Smooth muscle cell (in vitro differentiated cells): Measurements from ENCODE around the gene CASTOR1. TPM values are rescaled to one million over a fixed set of nuclear protein-coding genes. Genes with fewer than 3 reads are reported as not detected.
"Not testable (repeated sequence)": the region's sequence is repeated elsewhere in the genome, so short reads cannot be mapped to it uniquely, and the experiment has no call there.

Source experiments
- DNase-seq: peaks from one replicate; lab custom pipeline; 2025; ENCODE audit not compliant: unreplicated experiment; lab: John Stamatoyannopoulos, UW
- H2AFZ ChIP-seq: fragments of 200-600 bp; sonication (generic); 2 replicates; pipeline ENCODE4 v1.6.0; 2016; ENCODE audit warnings: antibody characterized with exemption, low read depth, mild to moderate bottlenecking
- H3F3A ChIP-seq: fragments of 200-600 bp; sonication (generic); 2 replicates; pipeline ENCODE4 v1.6.0; 2017; ENCODE audit warnings: antibody characterized with exemption, low read depth
- H3K27ac ChIP-seq: fragments of 200-600 bp; sonication (generic); 2 replicates; pipeline ENCODE4 v1.5.1; 2016; ENCODE audit warnings: low read depth, mild to moderate bottlenecking
- H3K27me3 ChIP-seq: fragments of 200-600 bp; sonication (generic); 2 replicates; pipeline ENCODE4 v1.6.1; 2016; ENCODE audit warnings: low read depth, mild to moderate bottlenecking
- H3K36me3 ChIP-seq: fragments of 200-600 bp; sonication (generic); 2 replicates; pipeline ENCODE4 v1.5.1; 2016; ENCODE audit warnings: low read depth
- H3K4me1 ChIP-seq: fragments of 200-600 bp; sonication (generic); 2 replicates; pipeline ENCODE4 v1.5.1; 2016; ENCODE audit warnings: low read depth
- H3K4me2 ChIP-seq: fragments of 200-600 bp; sonication (generic); 2 replicates; pipeline ENCODE4 v1.6.0; 2016; ENCODE audit warnings: mild to moderate bottlenecking
- H3K4me3 ChIP-seq: fragments of 200-600 bp; sonication (generic); 2 replicates; pipeline ENCODE4 v1.5.1; 2016; ENCODE audit warnings: mild to moderate bottlenecking
- H3K79me2 ChIP-seq: fragments of 200-600 bp; sonication (generic); 2 replicates; pipeline ENCODE4 v1.6.0; 2016; ENCODE audit warnings: low read depth, mild to moderate bottlenecking
- H3K9ac ChIP-seq: fragments of 200-600 bp; sonication (generic); 2 replicates; pipeline ENCODE4 v1.6.0; 2016; ENCODE audit warnings: low read depth
- H3K9me3 ChIP-seq: fragments of 200-600 bp; sonication (generic); replicated peaks from 2 replicates; pipeline ENCODE4 v1.5.1; 2016; ENCODE audit warnings: low read depth
- H4K20me1 ChIP-seq: fragments of 200-600 bp; sonication (generic); 2 replicates; pipeline ENCODE4 v1.6.0; 2016; ENCODE audit warnings: low read depth
- WGBS: methylation state at CpG from one replicate; pipeline ENCODE4 v1.1.7; 2016; ENCODE audit warnings: low lambda C conversion rate; 5-methylcytosine and 5-hydroxymethylcytosine counted together
- polyA plus RNA-seq: library from polyadenylated mRNA; unstranded; fragments of >200 nt; fragmentation: Nextera tagmentation; extraction: Ambion mirVana; gene quantifications from 2 replicates; pipeline ENCODE4 v1.2.1, GENCODE V29; 2016
- total RNA-seq: library from RNA; depleted of rRNA; stranded (reverse); fragments of >200 nt; gene quantifications from 2 replicates; pipeline ENCODE4 v1.2.3, GENCODE V29; 2014
- TF ChIP-seq, protein P1 (sequence below): fragments of 200-600 bp; sonication (generic); IDR thresholded peaks from 2 replicates; pipeline ENCODE4 v1.5.1; 2017; ENCODE audit warnings: borderline replicate concordance, mild to moderate bottlenecking, antibody characterized with exemption; ENCODE audit not compliant: insufficient read depth, poor library complexity, severe bottlenecking

CASTOR1 gene
- total RNA-seq (9.8 and 16.1 TPM in 2 replicates), polyA plus RNA-seq (21.8 and 22.6 TPM in 2 replicates)

DNA sequence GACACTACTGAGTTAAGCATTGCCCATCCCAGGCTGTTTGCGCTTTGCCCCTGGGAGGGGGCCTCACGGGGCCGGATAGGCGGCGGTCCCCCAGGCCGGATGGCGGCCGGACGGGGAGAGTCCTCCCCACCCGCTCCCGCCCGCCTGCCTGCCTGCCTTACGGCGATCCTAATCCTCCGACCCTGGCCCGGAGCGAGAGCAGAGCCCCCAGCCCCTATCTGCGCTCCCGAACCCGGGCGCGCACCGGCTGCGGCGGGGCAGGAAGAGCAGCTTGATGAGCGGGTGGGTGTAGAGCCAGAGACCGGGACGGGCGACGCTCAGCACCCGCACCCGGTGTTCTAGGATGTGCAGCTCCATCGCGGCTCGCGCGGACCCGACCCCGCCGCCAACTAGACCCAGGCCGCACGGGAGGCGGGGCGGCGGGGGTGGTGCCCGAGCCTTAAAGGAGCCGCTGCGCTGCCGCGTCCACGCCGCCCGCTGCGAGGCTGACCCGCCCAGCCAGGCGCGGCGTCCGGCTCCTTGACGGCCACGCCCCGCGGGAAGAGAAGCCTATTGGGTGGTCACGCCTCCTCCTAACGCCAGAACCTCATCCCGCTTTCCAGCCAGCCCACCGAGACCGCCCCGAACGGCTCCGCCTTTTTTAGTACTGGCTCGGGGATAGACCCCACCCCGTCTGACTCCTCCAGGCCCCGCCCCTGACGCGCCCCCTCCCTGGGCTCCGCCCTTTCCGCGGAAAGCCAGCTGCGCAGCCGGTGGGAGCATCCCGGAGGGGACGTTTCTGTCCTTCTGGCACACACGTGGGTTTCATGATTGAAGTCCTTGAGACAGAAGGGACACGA lies at the start of gene CASTOR1:
TSS of gene CASTOR1 (minus strand) at position 365 of the 839 bp plus-strand sequence. CDS start at position 357, 8 bp downstream.
- TF ChIP-seq, protein P1, sequence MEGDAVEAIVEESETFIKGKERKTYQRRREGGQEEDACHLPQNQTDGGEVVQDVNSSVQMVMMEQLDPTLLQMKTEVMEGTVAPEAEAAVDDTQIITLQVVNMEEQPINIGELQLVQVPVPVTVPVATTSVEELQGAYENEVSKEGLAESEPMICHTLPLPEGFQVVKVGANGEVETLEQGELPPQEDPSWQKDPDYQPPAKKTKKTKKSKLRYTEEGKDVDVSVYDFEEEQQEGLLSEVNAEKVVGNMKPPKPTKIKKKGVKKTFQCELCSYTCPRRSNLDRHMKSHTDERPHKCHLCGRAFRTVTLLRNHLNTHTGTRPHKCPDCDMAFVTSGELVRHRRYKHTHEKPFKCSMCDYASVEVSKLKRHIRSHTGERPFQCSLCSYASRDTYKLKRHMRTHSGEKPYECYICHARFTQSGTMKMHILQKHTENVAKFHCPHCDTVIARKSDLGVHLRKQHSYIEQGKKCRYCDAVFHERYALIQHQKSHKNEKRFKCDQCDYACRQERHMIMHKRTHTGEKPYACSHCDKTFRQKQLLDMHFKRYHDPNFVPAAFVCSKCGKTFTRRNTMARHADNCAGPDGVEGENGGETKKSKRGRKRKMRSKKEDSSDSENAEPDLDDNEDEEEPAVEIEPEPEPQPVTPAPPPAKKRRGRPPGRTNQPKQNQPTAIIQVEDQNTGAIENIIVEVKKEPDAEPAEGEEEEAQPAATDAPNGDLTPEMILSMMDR = no peak
- H3K27ac ChIP-seq = peak within 1 kb of the TSS; percentile 36
- H3K4me1 ChIP-seq = peaks cover 14% of the 10 kb centered on the region
- no peaks in the 10 kb centered on the region for H3K36me3 ChIP-seq
- H2AFZ ChIP-seq = no peak within 1 kb of the TSS
- H3K79me2 ChIP-seq = no peaks in the 10 kb centered on the region
- H3F3A ChIP-seq = peaks cover 17% of the 10 kb centered on the region
- H3K4me2 ChIP-seq = peak within 1 kb of the TSS; percentile 93
- peak; percentile 92 for DNase-seq
- peaks cover 46% of the 10 kb centered on the region for H4K20me1 ChIP-seq
- H3K9ac ChIP-seq = peak within 1 kb of the TSS; percentile 63
- H3K27me3 ChIP-seq = no peaks in the 10 kb centered on the region
- peak within 1 kb of the TSS; percentile 79 for H3K4me3 ChIP-seq
- WGBS = 2% methylated on average over 63 of the region's 85 CpGs
- H3K9me3 ChIP-seq = no peaks in the 10 kb centered on the region

DNA sequence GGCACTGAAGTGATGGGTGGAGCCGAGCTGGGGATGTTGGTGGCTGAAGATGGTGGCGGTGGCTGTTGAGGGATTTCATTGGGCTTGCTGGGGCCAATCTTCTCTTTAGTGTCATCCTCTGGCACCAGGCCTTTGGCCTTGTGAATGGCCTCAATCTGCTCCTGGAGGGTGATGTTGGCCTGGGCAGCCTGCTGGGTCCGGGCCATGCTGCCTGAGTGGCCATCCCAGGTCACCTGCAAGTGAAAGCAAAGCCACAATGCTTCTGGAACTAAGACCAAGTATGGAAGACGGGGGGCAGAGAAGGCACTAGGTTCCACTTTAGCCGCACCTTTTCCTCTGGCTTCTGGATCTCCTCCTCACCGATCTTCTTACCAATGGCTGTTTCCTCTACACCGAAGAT lies 49.5 kb upstream of the CASTOR1 start:
- H3K9me3 ChIP-seq = no peaks in the 10 kb centered on the region
- H3K4me1 ChIP-seq = no peaks in the 10 kb centered on the region
- peaks cover 34% of the 10 kb centered on the region for H3K36me3 ChIP-seq
- H2AFZ ChIP-seq = no peak overlapping the region
- H4K20me1 ChIP-seq = peaks cover 8% of the 10 kb centered on the region
- no peaks in the 10 kb centered on the region for H3K79me2 ChIP-seq
- TF ChIP-seq, protein P1 = no peak
- no peak overlapping the region for H3K4me2 ChIP-seq
- H3K27ac ChIP-seq = no peak overlapping the region
- H3F3A ChIP-seq = no peaks in the 10 kb centered on the region
- DNase-seq = no peak
- H3K27me3 ChIP-seq = no peaks in the 10 kb centered on the region
- no peak overlapping the region for H3K9ac ChIP-seq
- H3K4me3 ChIP-seq = no peak overlapping the region
- WGBS = over 99% methylated on average over 7 of the region's 7 CpGs

DNA sequence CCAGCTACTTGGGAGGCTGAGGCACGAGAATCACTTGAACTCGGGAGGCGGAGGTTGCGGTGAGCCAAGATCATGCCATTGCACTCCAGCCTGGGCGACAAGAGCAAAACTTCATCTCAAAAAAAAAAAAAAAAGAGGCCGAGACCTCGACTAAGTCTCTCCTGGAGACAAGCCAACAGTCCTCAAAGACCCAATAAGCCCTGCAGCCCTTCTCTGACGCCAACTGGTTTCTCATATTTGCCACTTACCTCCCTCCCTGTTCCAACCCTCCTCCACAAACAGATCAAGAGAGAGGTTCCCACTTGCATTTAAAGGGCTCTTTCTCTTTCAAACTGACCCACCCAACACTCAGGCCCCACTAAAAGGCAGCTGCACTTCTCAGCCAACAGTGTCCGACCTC lies 49.0 kb upstream of the CASTOR1 start:
- H3K79me2 ChIP-seq, H3K9me3 ChIP-seq, DNase-seq, H3K4me3 ChIP-seq, H3K27me3 ChIP-seq, H3K27ac ChIP-seq, H3K4me1 ChIP-seq, H3K4me2 ChIP-seq, H3K9ac ChIP-seq, H3F3A ChIP-seq, H2AFZ ChIP-seq, H4K20me1 ChIP-seq: not testable (repeated sequence)
- peaks cover 33% of the 10 kb centered on the region for H3K36me3 ChIP-seq
- WGBS = 96% methylated on average over 9 of the region's 9 CpGs

DNA sequence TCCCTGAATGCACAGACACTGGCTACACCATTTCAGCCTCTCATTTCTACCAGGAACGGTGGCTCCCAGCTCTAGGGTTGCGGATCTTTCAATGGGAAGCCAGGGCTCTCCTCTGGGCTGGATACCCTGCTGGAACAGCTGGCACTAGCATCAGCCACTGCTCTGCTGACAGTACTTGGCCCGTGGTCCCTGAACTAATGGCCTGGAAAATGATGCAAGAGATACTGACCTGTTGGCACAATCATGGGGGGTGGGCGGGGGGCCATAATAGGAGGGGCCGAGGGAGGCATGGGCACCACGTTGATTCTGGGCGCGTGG lies 48.1 kb upstream of the CASTOR1 start:
- TF ChIP-seq, protein P1 = no peak
- no peaks in the 10 kb centered on the region for H3K79me2 ChIP-seq
- H3K4me1 ChIP-seq = no peaks in the 10 kb centered on the region
- peaks cover 3% of the 10 kb centered on the region for H4K20me1 ChIP-seq
- H3K36me3 ChIP-seq = peaks cover 25% of the 10 kb centered on the region
- H2AFZ ChIP-seq = no peak overlapping the region
- no peak overlapping the region for H3K4me2 ChIP-seq
- peaks cover 5% of the 10 kb centered on the region for H3F3A ChIP-seq
- H3K27ac ChIP-seq = no peak overlapping the region
- no peak for DNase-seq
- no peak overlapping the region for H3K9ac ChIP-seq
- no peaks in the 10 kb centered on the region for H3K27me3 ChIP-seq
- H3K4me3 ChIP-seq = no peak overlapping the region
- H3K9me3 ChIP-seq = no peaks in the 10 kb centered on the region
- 93% methylated on average over 8 of the region's 8 CpGs for WGBS
